ENCODE results near the gene ARHGAP42.

ARHGAP42 gene

GRCh38 chr11:100761841-100762240, 74.8 kb downstream of the ARHGAP42 start:
- no peak for DNase-seq

GRCh38 chr11:100766764-100767163, 79.7 kb downstream of the ARHGAP42 start:
- no peak for DNase-seq

GRCh38 chr11:100769165-100769564, 82.1 kb downstream of the ARHGAP42 start:
- DNase-seq: no peak

- no peak for DNase-seq
Measured at GRCh38 chr11:100769617-100770016, 82.5 kb downstream of the ARHGAP42 start.

GRCh38 chr11:100774132-100774531, 87.0 kb downstream of the ARHGAP42 start:
- DNase-seq: no peak

GRCh38 chr11:100774859-100775258, 87.8 kb downstream of the ARHGAP42 start:
- DNase-seq: no peak

- no peak for DNase-seq
Measured at GRCh38 chr11:100776212-100776896, 89.3 kb downstream of the ARHGAP42 start.

- no peak for DNase-seq
Measured at GRCh38 chr11:100777103-100777502, 90.0 kb downstream of the ARHGAP42 start.

GRCh38 chr11:100777736-100778135, 90.6 kb downstream of the ARHGAP42 start:
- DNase-seq: no peak

DNA sequence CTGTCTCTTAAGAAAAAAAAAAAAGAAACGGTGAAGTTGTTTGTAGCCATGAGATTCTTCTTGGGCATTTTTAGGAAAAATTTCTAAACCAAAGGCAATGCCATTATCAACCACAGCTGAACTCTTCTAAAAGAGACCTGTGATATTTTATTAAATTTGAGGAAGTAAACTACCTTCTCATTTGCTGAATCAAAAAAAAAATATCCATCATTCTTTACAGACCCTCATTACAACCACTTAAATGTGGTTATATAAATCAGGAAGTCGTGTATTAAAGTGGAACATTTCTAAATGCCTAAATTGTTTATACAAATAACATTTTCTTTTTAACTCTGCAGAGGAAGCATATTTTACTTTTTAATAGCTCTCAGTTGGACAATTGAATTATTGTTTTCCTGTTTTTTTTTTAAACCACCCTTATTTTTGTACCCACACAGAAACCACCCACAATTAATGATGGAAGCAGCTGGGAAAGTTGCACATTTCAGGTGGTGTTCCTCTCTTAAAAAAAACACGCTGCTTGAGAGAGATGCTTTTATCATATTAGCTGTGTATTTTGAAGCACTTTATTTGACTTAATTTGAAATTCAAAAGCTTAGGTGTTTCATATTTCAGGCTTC, 91.2 kb downstream of the ARHGAP42 start:
- peak in 1 of 3 experiments; percentile 37 for DNase-seq

DNA sequence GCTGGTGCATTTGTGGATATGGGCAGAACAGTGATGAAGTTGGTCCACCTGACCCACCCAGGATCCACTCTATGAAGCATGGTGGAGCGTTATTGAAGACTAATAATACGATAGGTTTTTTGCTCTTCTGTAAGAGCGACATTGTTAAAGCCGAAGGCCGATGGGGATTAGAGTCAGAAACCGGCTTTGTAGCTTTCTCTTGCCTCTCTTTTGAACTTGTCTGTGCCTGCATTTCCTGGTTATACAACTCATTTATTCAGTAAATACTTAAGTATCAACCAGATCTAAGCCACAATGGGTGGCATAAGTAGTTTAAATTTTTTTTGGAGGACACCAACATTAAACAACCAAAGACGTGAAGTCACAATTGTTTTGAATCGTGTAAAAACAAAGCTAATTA, 93.4 kb downstream of the ARHGAP42 start:
- DNase-seq: no peak

- DNase-seq: no peak
Measured at GRCh38 chr11:100785148-100785983, 98.3 kb downstream of the ARHGAP42 start.

DNA sequence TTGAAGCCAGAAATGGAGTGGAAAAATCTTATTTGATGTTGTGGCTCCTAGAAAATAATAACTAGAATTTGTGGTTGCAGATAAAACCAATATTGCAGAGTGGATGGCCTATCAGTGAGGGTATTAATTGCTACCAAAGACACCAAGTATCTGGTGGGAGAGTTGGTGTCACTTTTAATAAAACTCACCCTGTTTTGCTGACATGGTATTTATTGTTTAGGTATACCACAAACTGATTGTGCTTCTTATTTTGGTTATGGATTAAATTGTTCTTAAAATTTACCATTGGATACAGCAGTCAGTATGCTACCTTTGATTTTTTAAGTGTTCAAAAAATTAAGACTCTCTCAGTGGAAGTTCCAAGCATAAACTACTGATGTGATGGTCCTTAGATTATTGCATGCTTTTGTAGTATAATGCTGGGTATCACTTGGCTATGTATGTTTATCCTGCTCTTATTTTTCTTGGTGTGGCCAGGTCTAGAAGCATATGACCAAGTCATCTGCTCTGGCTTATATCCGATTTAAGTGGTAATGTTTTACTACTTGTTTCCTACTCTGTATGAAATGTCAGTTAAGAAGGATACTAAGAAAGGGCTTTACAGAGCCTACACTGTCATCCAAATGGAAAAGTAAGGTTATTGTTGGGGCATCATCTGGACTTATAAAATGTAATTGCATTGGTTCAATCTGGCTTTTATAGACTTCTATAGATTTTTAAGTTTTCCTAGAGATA, 101.6 kb downstream of the ARHGAP42 start:
- no peak for DNase-seq

DNA sequence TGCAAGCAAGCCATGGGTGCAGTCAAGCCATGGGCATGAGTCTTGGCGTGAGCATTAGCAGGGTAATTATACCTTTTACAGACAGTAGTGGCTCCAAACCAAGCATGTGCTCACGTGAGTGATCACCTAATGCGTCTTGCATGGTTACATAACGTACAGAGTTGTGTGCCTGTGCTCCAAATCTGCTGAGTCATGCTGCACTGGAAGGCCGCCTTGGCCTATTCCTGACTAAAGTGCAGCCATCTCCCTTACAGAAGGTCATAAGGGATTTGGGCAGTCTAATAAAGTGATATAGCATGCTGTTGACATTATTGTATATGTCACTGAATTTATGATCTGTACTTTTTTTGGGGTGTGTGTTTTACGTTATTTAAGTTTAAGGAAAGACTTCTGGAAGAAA, 102.4 kb downstream of the ARHGAP42 start:
- DNase-seq: no peak

GRCh38 chr11:100790073-100790472, 103.0 kb downstream of the ARHGAP42 start:
- DNase-seq: no peak

- no peak for DNase-seq
Measured at GRCh38 chr11:100791103-100791502, 104.0 kb downstream of the ARHGAP42 start.

- peak in 1 of 3 experiments; percentile 43 for DNase-seq
Measured at GRCh38 chr11:100791860-100792259, 104.8 kb downstream of the ARHGAP42 start.

- DNase-seq: no peak
Measured at GRCh38 chr11:100793525-100793924, 106.4 kb downstream of the ARHGAP42 start.

GRCh38 chr11:100794446-100794845, 107.4 kb downstream of the ARHGAP42 start:
- DNase-seq: no peak

- no peak for DNase-seq
Measured at GRCh38 chr11:100799445-100799844, 112.4 kb downstream of the ARHGAP42 start.

- no peak for DNase-seq
Measured at GRCh38 chr11:100800202-100800601, 113.1 kb downstream of the ARHGAP42 start.

DNA sequence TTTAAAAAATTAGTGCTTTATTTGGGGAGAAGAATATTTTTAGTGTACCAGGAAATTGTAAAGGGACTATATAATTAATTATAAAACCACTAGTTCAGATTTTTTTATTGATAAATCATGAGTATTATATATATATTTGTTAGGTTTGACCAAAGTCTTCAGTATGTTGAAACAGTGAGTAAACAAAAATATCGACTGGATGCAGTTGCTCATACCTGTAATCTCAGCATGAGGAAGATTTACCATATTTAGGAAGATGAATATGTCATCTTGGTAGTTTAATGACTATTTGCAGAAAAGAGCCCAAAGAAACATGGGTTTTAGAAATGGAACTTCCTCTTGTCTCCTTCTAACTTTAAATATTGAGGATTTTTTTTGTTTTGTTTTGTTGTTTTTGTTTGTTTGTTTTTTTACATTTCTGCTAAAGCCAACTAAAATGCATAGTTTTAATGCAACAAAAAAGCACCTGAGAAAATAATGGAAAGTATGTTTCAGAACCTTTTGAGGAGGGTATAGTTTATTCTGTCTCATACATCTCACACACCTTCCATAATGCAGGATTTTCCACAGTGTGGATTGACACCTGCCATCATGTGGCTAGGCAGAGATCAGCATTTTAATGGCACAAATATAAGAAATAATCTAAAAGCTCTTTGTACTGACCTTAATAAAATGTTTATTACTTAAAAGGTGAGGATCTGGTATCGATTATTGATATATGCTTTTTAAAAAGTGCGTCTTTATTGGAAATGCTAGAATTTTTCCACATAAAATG, 114.3 kb downstream of the ARHGAP42 start:
- DNase-seq: no peak

Measured in NCI-H1417 (cell line).